Peyer's patch (tissue), 4 donors: ENCODE results near the gene FOXD2.

Experiments
- POLR2A ChIP-seq, 2 donors: fragments of 450-650 bp; IDR thresholded peaks; one replicate each; pipeline ENCODE4 v1.5.1; 2017; ENCODE audit warnings: antibody characterized with exemption in 2 of 2, mild to moderate bottlenecking in 2 of 2, moderate library complexity in 2 of 2
- TF ChIP-seq, protein P1 (sequence below), 6 experiments: fragments of 450-650 bp in 4 of 6; fragments of 200-600 bp in 2 of 6; sonication (generic) in 1 of 6; IDR thresholded peaks; one replicate each; pipeline ENCODE4 v1.5.1; 2017 to 2019; ENCODE audit warnings: antibody characterized with exemption in 6 of 6, mild to moderate bottlenecking in 3 of 6, moderate library complexity in 1 of 6

DNA sequence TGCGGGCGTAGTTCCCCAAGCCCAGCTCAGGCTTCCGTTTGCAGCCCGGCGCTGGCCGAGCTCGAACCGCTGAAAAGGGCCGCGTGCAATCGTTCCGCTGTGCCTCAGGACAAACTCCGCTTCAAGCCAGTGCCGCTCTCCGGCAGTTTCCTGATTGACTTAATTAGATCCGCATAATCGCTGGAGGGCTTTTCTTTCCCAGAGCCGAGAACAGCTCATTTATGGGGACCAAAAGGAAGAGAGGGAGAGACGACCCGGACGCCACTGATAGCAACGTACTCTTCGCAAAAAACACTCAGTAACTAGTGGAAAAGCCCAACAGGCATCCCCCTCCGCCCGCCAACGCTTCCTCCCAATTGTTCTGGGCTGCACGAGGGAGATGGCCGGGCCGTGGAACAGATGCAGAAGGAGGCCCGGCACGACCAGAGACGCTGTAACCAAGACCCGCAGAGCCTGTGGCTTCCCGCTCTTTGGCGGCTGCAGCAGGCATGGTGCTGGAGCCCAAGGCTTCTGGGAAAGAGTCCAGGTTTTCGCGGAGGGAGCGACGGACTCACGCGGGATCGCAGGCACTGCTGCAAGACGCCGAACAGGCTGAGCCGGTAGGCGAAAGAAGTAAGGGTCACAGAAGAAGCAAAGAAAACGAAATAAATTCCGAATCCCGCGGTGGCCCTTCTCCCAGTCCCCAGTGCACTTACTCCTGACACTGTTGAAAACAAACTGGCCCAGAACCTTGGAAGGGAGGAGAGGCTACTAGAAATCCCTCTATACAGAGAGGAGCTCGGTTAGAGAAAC is 3.6 kb upstream of the FOXD2 start:
- TF ChIP-seq, protein P1, sequence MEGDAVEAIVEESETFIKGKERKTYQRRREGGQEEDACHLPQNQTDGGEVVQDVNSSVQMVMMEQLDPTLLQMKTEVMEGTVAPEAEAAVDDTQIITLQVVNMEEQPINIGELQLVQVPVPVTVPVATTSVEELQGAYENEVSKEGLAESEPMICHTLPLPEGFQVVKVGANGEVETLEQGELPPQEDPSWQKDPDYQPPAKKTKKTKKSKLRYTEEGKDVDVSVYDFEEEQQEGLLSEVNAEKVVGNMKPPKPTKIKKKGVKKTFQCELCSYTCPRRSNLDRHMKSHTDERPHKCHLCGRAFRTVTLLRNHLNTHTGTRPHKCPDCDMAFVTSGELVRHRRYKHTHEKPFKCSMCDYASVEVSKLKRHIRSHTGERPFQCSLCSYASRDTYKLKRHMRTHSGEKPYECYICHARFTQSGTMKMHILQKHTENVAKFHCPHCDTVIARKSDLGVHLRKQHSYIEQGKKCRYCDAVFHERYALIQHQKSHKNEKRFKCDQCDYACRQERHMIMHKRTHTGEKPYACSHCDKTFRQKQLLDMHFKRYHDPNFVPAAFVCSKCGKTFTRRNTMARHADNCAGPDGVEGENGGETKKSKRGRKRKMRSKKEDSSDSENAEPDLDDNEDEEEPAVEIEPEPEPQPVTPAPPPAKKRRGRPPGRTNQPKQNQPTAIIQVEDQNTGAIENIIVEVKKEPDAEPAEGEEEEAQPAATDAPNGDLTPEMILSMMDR (IDR thresholded peaks at IDR 0.05) = no peak
- TF ChIP-seq POLR2A (IDR thresholded peaks at IDR 0.05) = no peak
